ENCODE data around the gene NTRK1. TPM values are rescaled to one million over a fixed set of nuclear protein-coding genes. Genes with fewer than 3 reads are reported as not detected.

NTRK1 gene
- total and polyA plus RNA-seq, 8 donors: 0.23 to 1.2 (median 0.92) TPM; not detected in 3

- Histone ChIP-seq H3K36me3 (no peaks in the 10 kb centered on the region), H3K4me3 (no peak overlapping the region), H3K27me3 (peaks cover 0 to 85% (median 25%) of the 10 kb centered on the region in 3 donors), H3K4me1 (peaks cover 0 to 5% (median 2%) of the 10 kb centered on the region in 4 donors), H3K27ac (no peak overlapping the region), H3K9me3 (no peaks in the 10 kb centered on the region)
- 14 to 34% (median 20%) methylated on average over 1 of the region's 1 CpG for WGBS, 5 donors
- intact Hi-C loops (cut with DNase I; ENCODE audit: low total_unique reads): no loop called here
- DNase-seq: no peak
- no peak for TF ChIP-seq POLR2AphosphoS5 (IDR thresholded peaks at IDR 0.05)
- TF ChIP-seq EP300 (IDR thresholded peaks at IDR 0.05): no peak
- no peak for TF ChIP-seq CTCF (IDR thresholded peaks at IDR 0.05)
- no peak for TF ChIP-seq POLR2A (IDR thresholded peaks at IDR 0.05)
Observed at GRCh38 chr1:156885314-156885713, 24.6 kb downstream of the NTRK1 start.

GRCh38 chr1:156885880-156886355, 25.3 kb downstream of the NTRK1 start:
- DNase-seq: no peak
- H3K4me3 ChIP-seq: no peak overlapping the region
- TF ChIP-seq EP300 (IDR thresholded peaks at IDR 0.05) (no peak), POLR2AphosphoS5 (IDR thresholded peaks at IDR 0.05) (no peak)
- intact Hi-C loops (cut with DNase I; ENCODE audit: low total_unique reads): no loop called here
- H3K27ac ChIP-seq: no peak overlapping the region
- peaks cover 0 to 6% (median 3%) of the 10 kb centered on the region in 4 donors for H3K4me1 ChIP-seq
- peaks cover 0 to 79% (median 25%) of the 10 kb centered on the region in 3 donors for H3K27me3 ChIP-seq
- no peaks in the 10 kb centered on the region for H3K36me3 ChIP-seq
- H3K9me3 ChIP-seq: no peaks in the 10 kb centered on the region
- 54 to 60% (median 54%) methylated on average over 12 to 13 of the region's 13 CpGs for WGBS, 5 donors

- DNase-seq: no peak
Observed at GRCh38 chr1:156886583-156887281, 26.1 kb downstream of the NTRK1 start.

GRCh38 chr1:156887317-156887716, 26.7 kb downstream of the NTRK1 start:
- WGBS, 5 donors: 19 to 28% (median 23%) methylated on average over 2 to 3 of the region's 3 CpGs
- Histone ChIP-seq H3K27me3 (peaks cover 0 to 76% (median 29%) of the 10 kb centered on the region in 3 donors), H3K9me3 (no peaks in the 10 kb centered on the region), H3K4me3 (no peak overlapping the region), H3K27ac (no peak overlapping the region), H3K4me1 (peaks cover 5 to 12% (median 9%) of the 10 kb centered on the region in 4 donors), H3K36me3 (no peaks in the 10 kb centered on the region)
- TF ChIP-seq CTCF (IDR thresholded peaks at IDR 0.05) (no peak), EP300 (IDR thresholded peaks at IDR 0.05) (no peak), POLR2AphosphoS5 (IDR thresholded peaks at IDR 0.05) (no peak)
- no peak for DNase-seq
- intact Hi-C loops (cut with DNase I; ENCODE audit: low total_unique reads): no loop called here

More at GRCh38 chr1:156886583-156887281, 26.1 kb downstream of the NTRK1 start:
- no peaks in the 10 kb centered on the region for H3K36me3 ChIP-seq
- 26 to 48% (median 38%) methylated on average over 6 of the region's 6 CpGs for WGBS, 5 donors
- no peak overlapping the region for H3K4me3 ChIP-seq
- H3K27ac ChIP-seq: no peak overlapping the region
- TF ChIP-seq POLR2AphosphoS5 (IDR thresholded peaks at IDR 0.05): no peak
- TF ChIP-seq POLR2A (IDR thresholded peaks at IDR 0.05): no peak
- no peak for TF ChIP-seq CTCF (IDR thresholded peaks at IDR 0.05)
- TF ChIP-seq EP300 (IDR thresholded peaks at IDR 0.05): no peak
- intact Hi-C loops (cut with DNase I; ENCODE audit: low total_unique reads): no loop called here
- H3K4me1 ChIP-seq: peaks cover 0 to 7% (median 4%) of the 10 kb centered on the region in 4 donors
- no peaks in the 10 kb centered on the region for H3K9me3 ChIP-seq
- H3K27me3 ChIP-seq: peaks cover 0 to 76% (median 27%) of the 10 kb centered on the region in 3 donors

GRCh38 chr1:156887734-156888133, 27.1 kb downstream of the NTRK1 start:
- intact Hi-C loops (cut with DNase I; ENCODE audit: low total_unique reads): no loop called here
- no peak for DNase-seq
- H3K4me3 ChIP-seq: no peak overlapping the region
- no peaks in the 10 kb centered on the region for H3K9me3 ChIP-seq
- 22 to 49% (median 29%) methylated on average over 6 of the region's 6 CpGs for WGBS, 5 donors
- no peak for TF ChIP-seq POLR2A (IDR thresholded peaks at IDR 0.05)
- no peak for TF ChIP-seq POLR2AphosphoS5 (IDR thresholded peaks at IDR 0.05)
- TF ChIP-seq CTCF (IDR thresholded peaks at IDR 0.05): no peak
- TF ChIP-seq EP300 (IDR thresholded peaks at IDR 0.05): no peak
- H3K27me3 ChIP-seq: peaks cover 0 to 76% (median 29%) of the 10 kb centered on the region in 3 donors
- no peak overlapping the region for H3K27ac ChIP-seq
- H3K4me1 ChIP-seq: peaks cover 9 to 17% (median 14%) of the 10 kb centered on the region in 4 donors
- no peaks in the 10 kb centered on the region for H3K36me3 ChIP-seq

Data from stomach (tissue), 9 donors.